Measurements from ENCODE around the gene LKAAEAR1. TPM values are rescaled to one million over a fixed set of nuclear protein-coding genes. Genes with fewer than 3 reads are reported as not detected.

Gene LKAAEAR1
- polyA plus RNA-seq, 1 donor (not counting 4 experiments of a cell fraction or from before 2014, with no cell fraction given): not detected

- Histone ChIP-seq H3K4me3 (ENCODE audit: control insufficient read depth in 2 of 3, extremely low read depth in 1 of 3, insufficient read depth in 2 of 3, low read depth in 1 of 3, low read length in 3 of 3) (no peak overlapping the region), H3K9ac (ENCODE audit: control insufficient read depth, extremely low read depth, insufficient read depth, low read length) (no peak overlapping the region), H3K27me3 (ENCODE audit: control insufficient read depth, extremely low read depth, insufficient read depth, low read length) (peaks cover 29% of the 10 kb centered on the region), H3K9me1 (ENCODE audit: control insufficient read depth, extremely low read depth, insufficient read depth, low read length) (no peaks in the 10 kb centered on the region), H3K27ac (ENCODE audit: control insufficient read depth, insufficient read depth, low read length) (no peak overlapping the region), H4K20me1 (ENCODE audit: control insufficient read depth, extremely low read depth, insufficient read depth, low read length) (no peaks in the 10 kb centered on the region), H3K4me1 (ENCODE audit: control insufficient read depth, extremely low read depth, insufficient read depth, low read length) (peaks cover 5% of the 10 kb centered on the region), H2AFZ (ENCODE audit: control insufficient read depth, low read length) (no peak overlapping the region), H3K9me3 (ENCODE audit: control insufficient read depth, low read depth, low read length) (no peaks in the 10 kb centered on the region), H3K4me2 (ENCODE audit: control insufficient read depth, extremely low read depth, insufficient read depth, low read depth, low read length) (no peak overlapping the region), H3K36me3 (ENCODE audit: control insufficient read depth in 2 of 2, extremely low read depth in 1 of 2, insufficient read depth in 2 of 2, low read length in 2 of 2) (peaks cover 0 to 9% of the 10 kb centered on the region in 2 experiments), H3K79me2 (ENCODE audit: control insufficient read depth, insufficient read depth, low read length) (no peaks in the 10 kb centered on the region)
- TF ChIP-seq EZH2 (IDR thresholded peaks at IDR 0.05; ENCODE audit: low read length) (no peak), CTCF (optimal IDR thresholded peaks at IDR 0.05 in 1 of 3, IDR thresholded peaks at IDR 0.05 in 1 of 3, conservative IDR thresholded peaks at IDR 0.05 in 1 of 3; ENCODE audit: extremely low read depth in 1 of 3, insufficient read depth in 2 of 3, low read length in 3 of 3) (no peak)
- DNase-seq (ENCODE audit: low read depth, low spot score) (no peak), FAIRE-seq (no peak)
- dilution Hi-C loops (cut with MboI; ENCODE audit: extremely low pct_ligation_motif_present, low sequenced_read_pairs): no loop called here
Measured at GRCh38 chr20:64037199-64037497, 47.0 kb downstream of the LKAAEAR1 start.

- dilution Hi-C loops (cut with MboI; ENCODE audit: extremely low pct_ligation_motif_present, low sequenced_read_pairs): no loop called here
- peaks cover 5% of the 10 kb centered on the region for H3K4me1 ChIP-seq (ENCODE audit: control insufficient read depth, extremely low read depth, insufficient read depth, low read length)
- no peak overlapping the region for H3K4me2 ChIP-seq (ENCODE audit: control insufficient read depth, extremely low read depth, insufficient read depth, low read depth, low read length)
- no peaks in the 10 kb centered on the region for H3K9me1 ChIP-seq (ENCODE audit: control insufficient read depth, extremely low read depth, insufficient read depth, low read length)
- H3K27me3 ChIP-seq (ENCODE audit: control insufficient read depth, extremely low read depth, insufficient read depth, low read length): peaks cover 24% of the 10 kb centered on the region
- DNase-seq (ENCODE audit: low read depth, low spot score): no peak
- H3K4me3 ChIP-seq (ENCODE audit: control insufficient read depth in 2 of 3, extremely low read depth in 1 of 3, insufficient read depth in 2 of 3, low read depth in 1 of 3, low read length in 3 of 3): no peak overlapping the region
- H3K9me3 ChIP-seq (ENCODE audit: control insufficient read depth, low read depth, low read length): no peaks in the 10 kb centered on the region
- H4K20me1 ChIP-seq (ENCODE audit: control insufficient read depth, extremely low read depth, insufficient read depth, low read length): no peaks in the 10 kb centered on the region
- no peak for FAIRE-seq
- no peak overlapping the region for H3K9ac ChIP-seq (ENCODE audit: control insufficient read depth, extremely low read depth, insufficient read depth, low read length)
- no peak overlapping the region for H2AFZ ChIP-seq (ENCODE audit: control insufficient read depth, low read length)
- TF ChIP-seq EZH2 (IDR thresholded peaks at IDR 0.05; ENCODE audit: low read length) (no peak), CTCF (optimal IDR thresholded peaks at IDR 0.05 in 1 of 3, IDR thresholded peaks at IDR 0.05 in 1 of 3, conservative IDR thresholded peaks at IDR 0.05 in 1 of 3; ENCODE audit: extremely low read depth in 1 of 3, insufficient read depth in 2 of 3, low read length in 3 of 3) (no peak)
- H3K79me2 ChIP-seq (ENCODE audit: control insufficient read depth, insufficient read depth, low read length): no peaks in the 10 kb centered on the region
- H3K27ac ChIP-seq (ENCODE audit: control insufficient read depth, insufficient read depth, low read length): no peak overlapping the region
- peaks cover 0 to 13% of the 10 kb centered on the region in 2 experiments for H3K36me3 ChIP-seq (ENCODE audit: control insufficient read depth in 2 of 2, extremely low read depth in 1 of 2, insufficient read depth in 2 of 2, low read length in 2 of 2)
Measured at GRCh38 chr20:64036346-64037198, 47.6 kb downstream of the LKAAEAR1 start.
